ENCODE data around the gene C16orf90.

C16orf90 gene

GRCh38 chr16:3492356-3492755, 2.9 kb downstream of the C16orf90 start:
- no peak for DNase-seq
- Histone ChIP-seq H3K36me3 (peaks cover 6% of the 10 kb centered on the region; the same call in 1 of the 2 replicates), H3K9me3 (ENCODE audit: severe bottlenecking) (no peaks in the 10 kb centered on the region), H3K27ac (peak overlapping the region; percentile 48), H3K27me3 (ENCODE audit: insufficient read depth, low read depth, severe bottlenecking) (no peaks in the 10 kb centered on the region), H3K4me3 (ENCODE audit: low read depth, low read length) (no peak overlapping the region)
- TF ChIP-seq, protein P1, sequence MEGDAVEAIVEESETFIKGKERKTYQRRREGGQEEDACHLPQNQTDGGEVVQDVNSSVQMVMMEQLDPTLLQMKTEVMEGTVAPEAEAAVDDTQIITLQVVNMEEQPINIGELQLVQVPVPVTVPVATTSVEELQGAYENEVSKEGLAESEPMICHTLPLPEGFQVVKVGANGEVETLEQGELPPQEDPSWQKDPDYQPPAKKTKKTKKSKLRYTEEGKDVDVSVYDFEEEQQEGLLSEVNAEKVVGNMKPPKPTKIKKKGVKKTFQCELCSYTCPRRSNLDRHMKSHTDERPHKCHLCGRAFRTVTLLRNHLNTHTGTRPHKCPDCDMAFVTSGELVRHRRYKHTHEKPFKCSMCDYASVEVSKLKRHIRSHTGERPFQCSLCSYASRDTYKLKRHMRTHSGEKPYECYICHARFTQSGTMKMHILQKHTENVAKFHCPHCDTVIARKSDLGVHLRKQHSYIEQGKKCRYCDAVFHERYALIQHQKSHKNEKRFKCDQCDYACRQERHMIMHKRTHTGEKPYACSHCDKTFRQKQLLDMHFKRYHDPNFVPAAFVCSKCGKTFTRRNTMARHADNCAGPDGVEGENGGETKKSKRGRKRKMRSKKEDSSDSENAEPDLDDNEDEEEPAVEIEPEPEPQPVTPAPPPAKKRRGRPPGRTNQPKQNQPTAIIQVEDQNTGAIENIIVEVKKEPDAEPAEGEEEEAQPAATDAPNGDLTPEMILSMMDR (IDR thresholded peaks at IDR 0.05; ENCODE audit: low read depth, low read length), result no peak

DNA sequence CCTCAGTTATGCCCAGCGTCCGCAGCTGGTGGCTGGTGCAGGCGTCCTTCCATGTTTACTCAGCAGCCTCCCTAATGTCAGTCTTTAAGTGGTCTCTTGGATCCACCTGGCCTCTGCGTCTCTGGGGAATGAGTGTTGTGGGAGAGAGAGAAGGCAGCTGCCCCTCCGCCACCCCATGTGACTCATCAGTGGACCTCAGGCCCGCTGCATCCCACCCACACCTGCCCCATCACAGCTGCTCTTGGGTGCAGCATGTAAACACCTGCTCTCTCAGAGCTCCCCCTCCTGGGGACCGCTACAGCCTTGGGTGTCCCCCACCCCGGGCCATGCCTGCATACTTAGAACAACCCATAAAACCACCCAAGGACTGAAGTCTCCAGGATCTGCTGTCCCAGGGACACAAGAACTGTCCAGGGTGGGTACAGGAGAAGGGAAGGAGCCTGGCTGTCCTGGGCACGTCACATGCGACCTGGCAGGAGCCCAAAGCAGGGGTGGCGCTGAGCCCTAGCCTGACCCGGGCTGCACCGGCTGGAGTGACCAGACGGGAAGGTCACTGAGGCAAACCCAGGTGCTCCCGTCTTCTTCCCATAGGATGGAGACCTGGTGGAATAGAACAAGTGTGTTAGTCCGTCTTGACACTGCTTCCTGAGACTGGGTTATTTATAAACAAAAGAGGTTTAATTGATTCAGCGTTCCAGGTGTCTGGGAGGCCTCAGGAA, 4.2 kb downstream of the C16orf90 start:
- Histone ChIP-seq H3K4me3 (ENCODE audit: low read depth, low read length) (no peak overlapping the region), H3K36me3 (peaks cover 19% of the 10 kb centered on the region), H3K27me3 (ENCODE audit: insufficient read depth, low read depth, severe bottlenecking) (no peaks in the 10 kb centered on the region), H3K9me3 (ENCODE audit: severe bottlenecking) (no peaks in the 10 kb centered on the region), H3K27ac (no peak overlapping the region; the same call in 1 of the 2 replicates)
- DNase-seq, result peak; percentile 48
- TF ChIP-seq, protein P1 (IDR thresholded peaks at IDR 0.05; ENCODE audit: low read depth, low read length), result peak; percentile 21; the same call in 1 of the 2 replicates

GRCh38 chr16:3488801-3489200, 6.5 kb downstream of the C16orf90 start:
- no peaks in the 10 kb centered on the region for H3K27me3 ChIP-seq (ENCODE audit: insufficient read depth, low read depth, severe bottlenecking)
- H3K9me3 ChIP-seq (ENCODE audit: severe bottlenecking), result no peaks in the 10 kb centered on the region
- peak overlapping the region; percentile 75 for H3K27ac ChIP-seq

DNA sequence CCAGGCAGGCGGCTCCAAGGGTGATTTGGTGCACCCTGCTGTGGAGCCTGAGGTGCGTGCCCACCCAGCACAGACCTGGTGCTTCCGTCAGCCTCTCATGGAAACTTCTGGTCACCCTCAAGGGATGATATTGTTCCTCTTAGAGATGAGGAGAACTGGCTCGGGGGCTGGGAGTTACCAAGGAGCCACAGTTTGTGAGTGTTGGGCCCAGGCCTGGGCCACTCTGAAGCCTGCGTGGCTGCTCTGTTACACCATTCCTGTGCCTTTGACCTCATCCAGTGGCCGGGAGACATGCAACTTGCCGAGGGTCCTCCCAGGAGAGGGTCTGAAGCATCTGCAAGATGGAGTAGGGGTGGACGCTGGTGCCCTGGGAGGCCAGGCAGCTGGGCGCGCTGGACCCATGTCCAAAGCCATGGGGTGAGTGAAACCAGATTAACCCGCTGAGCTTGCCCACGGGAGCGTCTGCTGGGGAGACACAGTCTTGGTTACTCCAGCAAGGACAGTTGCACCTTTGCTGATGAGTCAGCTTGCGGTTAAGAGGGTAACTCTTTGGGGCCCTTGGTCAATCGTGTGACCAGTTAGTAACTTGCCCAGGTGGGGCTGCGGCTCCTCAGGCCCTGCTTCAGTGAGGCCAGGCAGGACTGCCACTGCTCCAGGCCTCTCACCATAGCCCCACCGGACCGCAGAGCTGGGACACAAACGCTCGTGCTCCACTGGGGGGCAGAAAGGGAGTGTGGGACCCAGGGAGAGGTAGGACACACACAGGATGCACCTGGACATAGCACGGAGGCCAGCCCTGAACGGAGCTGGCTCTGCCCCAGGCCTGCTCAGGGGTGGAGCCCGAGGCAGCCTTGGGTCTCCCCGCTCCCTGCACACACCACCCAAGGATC, 7.5 kb downstream of the C16orf90 start:
- Histone ChIP-seq H3K4me3 (ENCODE audit: low read depth, low read length) (no peak overlapping the region), H3K36me3 (peaks cover 46% of the 10 kb centered on the region), H3K27ac (peak overlapping the region; percentile 44), H3K9me3 (ENCODE audit: severe bottlenecking) (no peaks in the 10 kb centered on the region), H3K27me3 (ENCODE audit: insufficient read depth, low read depth, severe bottlenecking) (no peaks in the 10 kb centered on the region)
- DNase-seq, result peak; percentile 45
- TF ChIP-seq, protein P1 (IDR thresholded peaks at IDR 0.05; ENCODE audit: low read depth, low read length), result peak; percentile 38; the same call in 1 of the 2 replicates

More at GRCh38 chr16:3488801-3489200, 6.5 kb downstream of the C16orf90 start:
- peak; percentile 41 for DNase-seq
- Histone ChIP-seq H3K36me3 (peaks cover 36% of the 10 kb centered on the region), H3K4me3 (ENCODE audit: low read depth, low read length) (no peak overlapping the region)
- TF ChIP-seq, protein P1 (IDR thresholded peaks at IDR 0.05; ENCODE audit: low read depth, low read length), result no peak

- H3K9me3 ChIP-seq (ENCODE audit: severe bottlenecking), result no peaks in the 10 kb centered on the region
- no peaks in the 10 kb centered on the region for H3K27me3 ChIP-seq (ENCODE audit: insufficient read depth, low read depth, severe bottlenecking)
- no peak overlapping the region for H3K4me3 ChIP-seq (ENCODE audit: low read depth, low read length)
- peaks cover 55% of the 10 kb centered on the region for H3K36me3 ChIP-seq
- no peak overlapping the region for H3K27ac ChIP-seq
- no peak for DNase-seq
- TF ChIP-seq, protein P1 (IDR thresholded peaks at IDR 0.05; ENCODE audit: low read depth, low read length), result no peak
Measured at GRCh38 chr16:3486506-3487215, 8.6 kb downstream of the C16orf90 start.
